Tibial nerve (tissue), 3 donors: Measurements from ENCODE around the gene SEC23IP.

Experiments
- CTCF ChIP-seq, 5 experiments: fragments of 200-600 bp in 3 of 5; fragments of 450-650 bp in 2 of 5; sonication (generic) in 3 of 5; IDR thresholded peaks; one replicate each; pipeline ENCODE4 v1.5.1; 2016 to 2019; ENCODE audit warnings: antibody characterized with exemption in 5 of 5, mild to moderate bottlenecking in 3 of 5, moderate library complexity in 2 of 5
- POLR2A ChIP-seq, 2 donors: fragments of 450-650 bp; IDR thresholded peaks; one replicate each; pipeline ENCODE4 v1.6.1; 2017; ENCODE audit warnings: antibody characterized with exemption in 2 of 2, mild to moderate bottlenecking in 2 of 2, moderate library complexity in 2 of 2

DNA sequence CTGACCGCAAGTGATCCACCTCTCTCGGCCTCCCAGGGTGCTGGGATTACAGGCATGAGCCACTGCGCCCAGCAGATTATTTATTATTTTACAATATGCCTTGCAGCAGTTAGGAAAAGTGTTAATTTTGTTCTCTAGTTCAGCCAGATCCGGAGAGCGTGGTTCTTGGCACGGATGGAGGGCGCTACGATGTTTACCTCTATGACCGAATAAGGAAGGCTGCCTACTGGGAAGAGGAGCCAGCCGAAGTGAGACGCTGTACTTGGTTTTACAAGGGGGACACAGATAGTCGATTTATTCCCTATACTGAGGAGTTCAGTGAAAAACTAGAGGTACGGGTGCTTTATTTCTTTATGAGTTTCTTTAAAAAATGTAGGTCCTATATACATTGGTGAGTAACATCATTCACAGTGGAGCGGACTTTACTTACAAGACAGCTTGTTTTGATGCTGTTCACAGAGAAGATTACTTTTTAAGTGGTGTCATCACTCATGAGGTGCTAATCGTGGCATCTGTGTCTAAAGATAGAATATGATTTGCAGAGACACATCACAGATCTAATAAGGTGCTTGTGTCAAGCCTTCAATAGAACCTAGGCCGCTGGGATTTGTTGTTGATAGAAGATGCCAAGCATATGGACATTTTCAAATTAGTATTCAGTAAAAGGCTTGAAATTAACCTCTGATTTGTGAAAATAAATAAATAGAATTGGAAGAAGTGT is 11.6 kb downstream of the SEC23IP start:
- TF ChIP-seq CTCF (IDR thresholded peaks at IDR 0.05) (no peak), POLR2A (IDR thresholded peaks at IDR 0.05) (no peak)
